ENCODE data around the gene OSM. TPM values are rescaled to one million over a fixed set of nuclear protein-coding genes. Genes with fewer than 3 reads are reported as not detected.

The OSM gene
- total RNA-seq, 3 donors from 2014 or later: 0.41 to 1.0 TPM; not detected in 1

DNA sequence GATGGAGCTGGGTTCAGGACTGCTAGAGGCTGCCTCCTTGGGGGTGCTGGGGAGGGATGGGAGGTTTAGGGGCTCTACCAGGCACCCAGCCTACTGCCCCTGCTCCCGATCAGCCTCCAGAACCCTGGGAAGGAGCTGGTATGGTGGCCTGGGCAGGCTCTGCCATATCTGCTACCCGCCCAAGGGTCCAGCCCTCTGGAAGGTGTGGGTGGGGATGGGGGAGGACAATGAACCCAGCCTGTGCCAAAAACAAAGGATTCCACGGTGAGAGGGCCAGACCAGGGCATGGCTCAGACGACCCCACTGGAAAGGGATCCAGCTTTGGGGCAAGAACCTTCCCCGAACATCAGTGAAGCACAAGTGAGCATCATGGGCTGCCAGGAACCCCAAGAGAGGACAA lies 19.7 kb upstream of the OSM start:
- TF ChIP-seq, protein P1, sequence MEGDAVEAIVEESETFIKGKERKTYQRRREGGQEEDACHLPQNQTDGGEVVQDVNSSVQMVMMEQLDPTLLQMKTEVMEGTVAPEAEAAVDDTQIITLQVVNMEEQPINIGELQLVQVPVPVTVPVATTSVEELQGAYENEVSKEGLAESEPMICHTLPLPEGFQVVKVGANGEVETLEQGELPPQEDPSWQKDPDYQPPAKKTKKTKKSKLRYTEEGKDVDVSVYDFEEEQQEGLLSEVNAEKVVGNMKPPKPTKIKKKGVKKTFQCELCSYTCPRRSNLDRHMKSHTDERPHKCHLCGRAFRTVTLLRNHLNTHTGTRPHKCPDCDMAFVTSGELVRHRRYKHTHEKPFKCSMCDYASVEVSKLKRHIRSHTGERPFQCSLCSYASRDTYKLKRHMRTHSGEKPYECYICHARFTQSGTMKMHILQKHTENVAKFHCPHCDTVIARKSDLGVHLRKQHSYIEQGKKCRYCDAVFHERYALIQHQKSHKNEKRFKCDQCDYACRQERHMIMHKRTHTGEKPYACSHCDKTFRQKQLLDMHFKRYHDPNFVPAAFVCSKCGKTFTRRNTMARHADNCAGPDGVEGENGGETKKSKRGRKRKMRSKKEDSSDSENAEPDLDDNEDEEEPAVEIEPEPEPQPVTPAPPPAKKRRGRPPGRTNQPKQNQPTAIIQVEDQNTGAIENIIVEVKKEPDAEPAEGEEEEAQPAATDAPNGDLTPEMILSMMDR (IDR thresholded peaks at IDR 0.05): no peak
- intact Hi-C loops (cut with DNase I, micrococcal nuclease): loop anchor here (5.0 to 10.0 kb wide), 2 partner anchors 58 to 179 kb away; no protein-coding TSS in a partner anchor
- ATAC-seq (no peak), DNase-seq (no peak)
- H3K4me3 ChIP-seq: no peak overlapping the region
- peaks cover 20% of the 10 kb centered on the region for H3K4me1 ChIP-seq (ENCODE audit: low read depth)
- H3K36me3 ChIP-seq (ENCODE audit: low read depth): no peaks in the 10 kb centered on the region
- no peaks in the 10 kb centered on the region for H3K9me3 ChIP-seq

DNA sequence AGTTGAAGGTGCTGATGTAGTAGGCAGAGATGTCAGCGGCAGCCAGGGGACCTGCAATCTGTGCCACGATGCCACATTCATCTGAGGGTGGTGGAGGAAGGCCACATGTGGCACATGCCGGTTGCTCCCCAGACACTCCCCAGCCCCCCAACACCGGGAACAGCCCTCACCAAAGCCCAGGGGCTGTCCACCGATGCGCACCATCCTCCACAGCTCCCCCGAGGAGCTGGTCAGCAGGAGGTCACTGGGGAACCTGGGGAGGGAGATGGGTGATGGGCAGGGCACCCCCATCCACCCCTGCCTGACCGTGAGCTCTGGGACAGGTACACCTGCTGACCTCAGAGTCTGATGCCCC lies 19.2 kb upstream of the OSM start:
- no peak for ATAC-seq
- Histone ChIP-seq H3K4me1 (ENCODE audit: low read depth) (peaks cover 17% of the 10 kb centered on the region), H3K36me3 (ENCODE audit: low read depth) (no peaks in the 10 kb centered on the region), H3K4me3 (no peak overlapping the region), H3K9me3 (no peaks in the 10 kb centered on the region)
- DNase-seq: no peak
- TF ChIP-seq, protein P1 (IDR thresholded peaks at IDR 0.05): no peak
- intact Hi-C loops (cut with DNase I, micrococcal nuclease): loop anchor here (5.0 to 10.0 kb wide), 2 partner anchors 59 to 179 kb away; no protein-coding TSS in a partner anchor

DNA sequence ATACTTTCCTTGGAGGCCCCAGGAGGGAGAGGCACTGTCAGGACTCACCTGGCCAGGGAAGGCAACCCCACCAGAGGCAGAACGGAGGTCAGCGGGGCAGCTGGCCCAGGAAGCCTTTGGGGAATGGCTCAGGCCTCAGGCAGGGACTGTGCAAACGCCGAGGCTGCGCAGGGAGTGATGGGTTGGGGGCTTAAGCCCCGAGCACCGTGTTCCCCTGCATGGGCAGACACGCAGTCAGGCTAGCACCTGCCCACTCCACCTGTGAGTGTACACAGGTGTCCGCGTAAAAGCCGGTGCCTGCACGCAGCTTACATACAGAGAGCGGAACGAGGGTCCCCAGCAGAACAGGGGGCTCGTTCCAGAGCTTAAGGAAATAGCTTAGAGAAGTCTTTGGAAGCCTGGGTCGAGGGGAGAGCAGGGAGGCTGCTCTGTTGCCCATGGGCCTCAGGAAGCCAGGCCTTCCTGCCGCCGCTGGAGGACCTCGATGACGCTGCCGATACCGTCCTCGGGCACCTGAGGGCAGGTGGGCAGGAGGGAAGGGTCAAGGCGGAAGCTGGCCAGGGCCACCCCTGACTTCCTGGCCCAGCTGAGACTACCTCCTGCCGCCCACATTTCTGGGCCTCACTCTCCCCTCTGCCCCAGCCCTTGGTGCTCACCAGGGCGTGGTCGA lies 18.7 kb upstream of the OSM start:
- no peak for DNase-seq
- H3K36me3 ChIP-seq (ENCODE audit: low read depth): no peaks in the 10 kb centered on the region
- ATAC-seq: no peak
- peaks cover 12% of the 10 kb centered on the region for H3K4me1 ChIP-seq (ENCODE audit: low read depth)
- TF ChIP-seq, protein P1 (IDR thresholded peaks at IDR 0.05): no peak
- H3K9me3 ChIP-seq: no peaks in the 10 kb centered on the region
- intact Hi-C loops (cut with DNase I, micrococcal nuclease): loop anchor here (5.0 to 10.0 kb wide), 2 partner anchors 59 to 178 kb away; no protein-coding TSS in a partner anchor
- no peak overlapping the region for H3K4me3 ChIP-seq

DNA sequence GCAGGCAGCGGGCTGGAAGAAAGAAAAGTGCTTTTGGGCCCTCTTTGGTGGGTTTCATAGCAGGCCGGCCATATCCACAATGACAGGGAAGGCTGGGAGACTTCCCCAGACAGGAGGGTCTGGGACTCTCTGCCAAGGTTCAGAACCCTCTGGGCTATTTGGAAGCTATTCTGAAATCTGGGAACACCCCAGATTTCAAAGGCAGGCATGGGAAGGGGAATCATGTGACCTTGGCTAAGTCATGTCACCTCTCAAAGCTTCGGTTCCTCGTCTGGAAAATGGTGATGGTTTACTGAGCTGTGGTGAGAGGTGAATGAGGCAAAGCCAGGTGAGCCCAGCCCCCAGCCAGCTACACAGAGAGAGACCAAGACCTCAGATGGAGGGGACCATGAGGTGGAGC lies 18.0 kb upstream of the OSM start:
- DNase-seq: no peak
- Histone ChIP-seq H3K4me1 (ENCODE audit: low read depth) (peaks cover 6% of the 10 kb centered on the region), H3K4me3 (no peak overlapping the region), H3K9me3 (no peaks in the 10 kb centered on the region), H3K36me3 (ENCODE audit: low read depth) (no peaks in the 10 kb centered on the region)
- ATAC-seq: no peak
- intact Hi-C loops (cut with DNase I, micrococcal nuclease): loop anchor here (5.0 to 10.0 kb wide), 2 partner anchors 60 to 177 kb away; no protein-coding TSS in a partner anchor
- TF ChIP-seq, protein P1 (IDR thresholded peaks at IDR 0.05): no peak

DNA sequence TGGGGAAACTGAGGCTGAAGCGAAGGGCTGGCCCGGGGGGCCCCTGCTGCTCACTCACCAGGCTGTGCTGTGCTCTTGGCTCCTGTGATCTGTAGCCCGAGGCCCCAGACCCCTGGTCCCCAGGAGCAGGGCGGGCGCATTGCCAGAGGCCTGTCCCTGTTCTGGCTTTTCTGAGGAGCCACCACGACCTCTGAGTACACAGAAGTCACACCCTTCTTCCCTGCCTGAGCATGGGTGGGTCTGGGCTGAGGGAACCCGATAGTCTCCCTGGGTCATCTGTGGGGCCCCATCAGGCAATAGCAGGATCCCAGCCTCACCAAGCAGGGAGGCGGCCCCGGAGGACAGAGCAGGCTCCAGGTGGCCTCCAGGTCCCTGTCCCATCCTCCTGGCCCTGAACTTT lies 17.5 kb upstream of the OSM start:
- intact Hi-C loops (cut with DNase I, micrococcal nuclease): loop anchor here in 1 of 2 donors (10.0 kb wide), 1 partner anchor 61 kb away; no protein-coding TSS in a partner anchor
- DNase-seq (no peak), ATAC-seq (no peak)
- no peaks in the 10 kb centered on the region for H3K36me3 ChIP-seq (ENCODE audit: low read depth)
- H3K4me3 ChIP-seq: no peak overlapping the region
- TF ChIP-seq, protein P1 (IDR thresholded peaks at IDR 0.05): no peak
- no peaks in the 10 kb centered on the region for H3K9me3 ChIP-seq
- H3K4me1 ChIP-seq (ENCODE audit: low read depth): peaks cover 6% of the 10 kb centered on the region
